C4-2B (cell line): ENCODE measurements around the gene SLC25A44.

Source experiments
- CTCF ChIP-seq: fragments of 450-650 bp; conservative IDR thresholded peaks from 2 replicates; pipeline ENCODE4 v1.5.1; 2017; ENCODE audit warnings: mild to moderate bottlenecking
- ZFX ChIP-seq: fragments of 450-650 bp; IDR thresholded peaks from 2 replicates; pipeline ENCODE4 v1.6.1; 2017

- TF ChIP-seq CTCF (no peak), ZFX (no peak)
Measured at GRCh38 chr1:156230473-156230837, 36.6 kb downstream of the SLC25A44 start.
